ENCODE measurements around the gene TGOLN2.

- no peak for TF ChIP-seq POLR2A (IDR thresholded peaks at IDR 0.05)
- TF ChIP-seq CTCF (IDR thresholded peaks at IDR 0.05), result no peak
Observed at GRCh38 chr2:85310330-85310729, 17.5 kb downstream of the TGOLN2 start.

Measured in body of pancreas (tissue), 4 donors.